COR-L47 (cell line): ENCODE data around the gene IFFO2.
"Not testable (repeated sequence)": the region's sequence is repeated elsewhere in the genome, so short reads cannot be mapped to it uniquely, and the experiment has no call there.

Experiments used
- DNase-seq: peaks from one replicate; lab custom pipeline; 2025; lab: John Stamatoyannopoulos, UW

IFFO2 gene

GRCh38 chr1:18893120-18893519, 63.4 kb downstream of the IFFO2 start:
- no peak for DNase-seq

- not testable (repeated sequence) for DNase-seq
Observed at GRCh38 chr1:18891858-18892257, 64.6 kb downstream of the IFFO2 start.

- DNase-seq, result no peak
Observed at GRCh38 chr1:18891426-18891780, 65.1 kb downstream of the IFFO2 start.

- no peak for DNase-seq
Observed at GRCh38 chr1:18890706-18891425, 65.6 kb downstream of the IFFO2 start.

GRCh38 chr1:18886003-18886335, 70.5 kb downstream of the IFFO2 start:
- DNase-seq, result no peak

GRCh38 chr1:18885311-18886002, 71.0 kb downstream of the IFFO2 start:
- no peak for DNase-seq

- DNase-seq, result no peak
Observed at GRCh38 chr1:18884727-18885126, 71.7 kb downstream of the IFFO2 start.

GRCh38 chr1:18884419-18884717, 72.1 kb downstream of the IFFO2 start:
- no peak for DNase-seq

GRCh38 chr1:18883636-18884418, 72.6 kb downstream of the IFFO2 start:
- peak; percentile 28 for DNase-seq

- DNase-seq, result no peak
Observed at GRCh38 chr1:18883079-18883478, 73.4 kb downstream of the IFFO2 start.

GRCh38 chr1:18882486-18882885, 74.0 kb downstream of the IFFO2 start:
- no peak for DNase-seq

GRCh38 chr1:18881642-18882431, 74.6 kb downstream of the IFFO2 start:
- no peak for DNase-seq

GRCh38 chr1:18881164-18881563, 75.3 kb downstream of the IFFO2 start:
- no peak for DNase-seq

- no peak for DNase-seq
Observed at GRCh38 chr1:18880585-18880984, 75.9 kb downstream of the IFFO2 start.

GRCh38 chr1:18879791-18880309, 76.6 kb downstream of the IFFO2 start:
- no peak for DNase-seq

- no peak for DNase-seq
Observed at GRCh38 chr1:18879215-18879790, 77.2 kb downstream of the IFFO2 start.

GRCh38 chr1:18878538-18879214, 77.8 kb downstream of the IFFO2 start:
- no peak for DNase-seq

- no peak for DNase-seq
Observed at GRCh38 chr1:18877282-18877681, 79.2 kb downstream of the IFFO2 start.

GRCh38 chr1:18876210-18876609, 80.3 kb downstream of the IFFO2 start:
- DNase-seq, result no peak

GRCh38 chr1:18875796-18876128, 80.7 kb downstream of the IFFO2 start:
- no peak for DNase-seq

- peak; percentile 62 for DNase-seq
Observed at GRCh38 chr1:18875107-18875795, 81.2 kb downstream of the IFFO2 start.
